ENCODE data around the gene FBXW11. TPM values are rescaled to one million over a fixed set of nuclear protein-coding genes. Genes with fewer than 3 reads are reported as not detected.
"Not testable (repeated sequence)": the region's sequence is repeated elsewhere in the genome, so short reads cannot be mapped to it uniquely, and the experiment has no call there.

FBXW11 gene
- total RNA-seq, 2 experiments from 2014 or later, result 60.5 to 61.2 TPM

- POLR2A ChIA-PET, result no interaction called here
- CTCF ChIA-PET, result interaction anchor here (1.4 kb wide), 1 partner anchor 116 kb away, joined by 4 read pairs; no protein-coding TSS in a partner anchor
These were observed 23.4 kb upstream of the FBXW11 start for GRCh38 chr5:172029876-172030275.

DNA sequence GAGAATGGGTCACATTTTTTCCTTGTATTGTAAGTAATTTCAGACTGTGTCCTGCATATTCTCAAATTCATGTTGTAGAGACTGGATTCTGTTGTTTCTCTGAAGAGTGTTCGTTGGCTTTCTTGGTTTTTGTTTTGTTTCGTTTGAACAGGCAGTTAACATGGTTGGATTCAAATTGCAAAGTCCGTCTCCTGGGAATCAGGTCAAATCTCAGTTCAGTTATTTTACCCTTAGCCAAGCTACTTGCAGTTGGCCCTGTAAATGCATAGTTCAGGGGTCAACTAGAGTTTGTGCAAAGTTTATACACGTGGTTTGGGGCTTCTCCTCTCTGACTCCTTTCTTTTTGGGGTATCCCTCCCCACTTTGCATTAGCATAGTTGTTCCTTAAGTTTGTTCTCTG is 21.7 kb upstream of the FBXW11 start:
- ChIA-PET CTCF (no interaction called here), POLR2A (no interaction called here)

- POLR2A ChIA-PET, result not testable (repeated sequence)
These were observed 13.8 kb upstream of the FBXW11 start for GRCh38 chr5:172020110-172020786.

DNA sequence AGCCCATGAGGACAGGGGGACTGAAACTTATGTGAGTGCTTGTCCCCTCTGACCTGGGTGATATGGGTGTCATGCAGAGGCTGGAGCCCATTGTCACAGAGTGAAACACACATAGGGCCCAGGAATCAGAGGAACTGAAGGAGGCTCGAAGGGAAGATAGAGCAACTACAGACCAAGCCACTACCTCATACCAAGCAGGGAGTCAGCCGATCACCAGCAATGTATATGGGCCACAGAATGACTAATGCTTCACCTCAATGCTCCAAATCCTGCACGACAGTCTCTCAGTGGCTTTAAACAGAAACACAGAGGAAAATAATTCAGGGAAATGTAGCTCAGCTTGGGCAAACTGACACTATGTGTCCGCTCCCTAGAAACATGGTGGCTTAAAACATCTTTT is 8.9 kb upstream of the FBXW11 start:
- POLR2A ChIA-PET, result no interaction called here
- CTCF ChIA-PET, result no interaction called here

More at GRCh38 chr5:172020110-172020786, 13.8 kb upstream of the FBXW11 start:
- CTCF ChIA-PET, result not testable (repeated sequence)

- CTCF ChIA-PET, result interaction anchor here (0.9 to 1.5 kb wide), 2 partner anchors 26 to 98 kb away, joined by 3 to 5 read pairs; no protein-coding TSS in a partner anchor
- POLR2A ChIA-PET, result no interaction called here
These were observed 3.8 kb upstream of the FBXW11 start for GRCh38 chr5:172010278-172010677.

DNA sequence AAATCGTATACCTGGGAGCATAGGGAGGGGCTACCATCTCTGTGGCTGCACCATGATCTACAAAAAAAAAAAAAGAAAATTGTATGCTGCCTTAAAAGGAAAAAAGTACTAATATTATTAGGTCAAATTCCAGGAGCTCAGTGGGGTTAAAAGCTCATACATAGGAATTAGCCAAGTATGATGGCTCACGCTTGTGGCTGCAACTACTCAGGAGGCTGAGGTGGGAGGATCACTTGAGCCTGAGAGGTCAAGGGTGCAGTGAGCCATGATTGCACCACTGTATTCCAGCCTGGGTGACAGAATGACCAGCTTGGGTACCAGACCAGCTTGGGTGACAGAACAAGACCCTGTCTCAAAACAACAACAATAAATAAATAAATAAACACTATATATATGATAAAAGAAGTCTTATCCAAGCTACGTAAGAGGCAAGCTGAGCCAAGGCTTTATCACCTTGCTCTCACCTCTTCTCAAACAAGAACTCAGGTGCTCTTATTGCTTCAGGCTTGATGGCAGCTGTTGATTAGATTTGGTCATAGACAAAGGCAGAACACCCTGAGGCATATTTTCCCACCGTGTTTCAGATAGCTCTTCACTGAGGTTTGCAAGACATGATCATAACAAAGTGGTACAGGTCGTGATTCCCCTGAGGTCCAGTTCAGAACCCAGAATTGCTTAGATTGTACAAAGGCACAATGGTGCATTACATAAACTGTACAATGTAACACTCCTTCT is 3.3 kb upstream of the FBXW11 start:
- CTCF ChIA-PET, result interaction anchor here (0.9 to 1.5 kb wide), 2 partner anchors 26 to 97 kb away, joined by 3 to 5 read pairs; no protein-coding TSS in a partner anchor
- POLR2A ChIA-PET, result interaction anchor here (0.5 kb wide), 1 partner anchor 33 kb away, joined by 7 read pairs; no protein-coding TSS in a partner anchor

- POLR2A ChIA-PET, result no interaction called here
- CTCF ChIA-PET, result interaction anchor here (1.1 to 1.5 kb wide), 2 partner anchors 13 to 96 kb away, joined by 3 to 5 read pairs; no protein-coding TSS in a partner anchor
These were observed 2.3 kb upstream of the FBXW11 start for GRCh38 chr5:172008689-172009141.

DNA sequence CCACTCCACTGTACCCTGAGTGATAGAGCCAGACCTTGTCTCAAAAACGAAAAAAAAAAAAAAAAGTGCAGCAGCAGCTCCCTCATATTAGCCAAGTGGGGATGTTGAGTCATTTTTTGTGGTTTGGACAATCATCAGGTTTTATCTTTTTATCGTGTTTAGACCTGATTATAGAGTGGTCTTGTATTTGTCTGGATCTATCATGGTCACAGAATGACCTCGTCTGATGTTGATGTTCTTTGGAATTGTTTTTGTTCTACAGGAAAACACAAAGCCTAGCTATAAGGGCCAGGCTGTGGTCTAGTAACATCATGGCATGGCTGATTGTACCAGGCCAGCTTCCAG is 1.6 kb upstream of the FBXW11 start:
- POLR2A ChIA-PET, result interaction anchor here (0.6 to 1.8 kb wide), 5 partner anchors 14 to 609 kb away, joined by 3 to 8 read pairs (median 5); no protein-coding TSS in a partner anchor
- CTCF ChIA-PET, result interaction anchor here (1.1 to 3.9 kb wide), 4 partner anchors 13 to 97 kb away, joined by 3 to 22 read pairs (median 8); no protein-coding TSS in a partner anchor

GRCh38 chr5:172007175-172008110 is 1.0 kb upstream of the FBXW11 start:
- CTCF ChIA-PET, result interaction anchor here (0.5 to 3.9 kb wide), 12 partner anchors 12 to 100 kb away, joined by 3 to 22 read pairs (median 4); no protein-coding TSS in a partner anchor
- POLR2A ChIA-PET, result interaction anchor here (0.8 to 1.9 kb wide), 8 partner anchors 14 to 619 kb away, joined by 3 to 8 read pairs (median 5); no protein-coding TSS in a partner anchor

- ChIA-PET CTCF (interaction anchor here (0.6 to 3.9 kb wide), 7 partner anchors 15 to 64 kb away, joined by 3 to 22 read pairs (median 3); no protein-coding TSS in a partner anchor), POLR2A (interaction anchor here (0.7 to 1.9 kb wide), 7 partner anchors 16 to 617 kb away, joined by 3 to 8 read pairs (median 3); no protein-coding TSS in a partner anchor)
These were observed 624 bp downstream of the FBXW11 start for GRCh38 chr5:172005708-172006320.

- ChIA-PET CTCF (interaction anchor here (1.9 to 3.9 kb wide), 2 partner anchors 44 to 183 kb away, joined by 5 to 22 read pairs; partner anchors contain the start of gene STK10), POLR2A (interaction anchor here (0.6 to 1.1 kb wide), 2 partner anchors 20 to 172 kb away, joined by 5 to 8 read pairs; no protein-coding TSS in a partner anchor)
These were observed 1.6 kb downstream of the FBXW11 start for GRCh38 chr5:172004824-172005237.

GRCh38 chr5:172003746-172004145 is 2.7 kb downstream of the FBXW11 start:
- POLR2A ChIA-PET, result interaction anchor here (1.0 kb wide), 1 partner anchor 42 kb away, joined by 3 read pairs; no protein-coding TSS in a partner anchor
- CTCF ChIA-PET, result interaction anchor here (0.6 to 1.9 kb wide), 2 partner anchors 92 to 184 kb away, joined by 3 to 5 read pairs; partner anchors contain the start of gene STK10

DNA sequence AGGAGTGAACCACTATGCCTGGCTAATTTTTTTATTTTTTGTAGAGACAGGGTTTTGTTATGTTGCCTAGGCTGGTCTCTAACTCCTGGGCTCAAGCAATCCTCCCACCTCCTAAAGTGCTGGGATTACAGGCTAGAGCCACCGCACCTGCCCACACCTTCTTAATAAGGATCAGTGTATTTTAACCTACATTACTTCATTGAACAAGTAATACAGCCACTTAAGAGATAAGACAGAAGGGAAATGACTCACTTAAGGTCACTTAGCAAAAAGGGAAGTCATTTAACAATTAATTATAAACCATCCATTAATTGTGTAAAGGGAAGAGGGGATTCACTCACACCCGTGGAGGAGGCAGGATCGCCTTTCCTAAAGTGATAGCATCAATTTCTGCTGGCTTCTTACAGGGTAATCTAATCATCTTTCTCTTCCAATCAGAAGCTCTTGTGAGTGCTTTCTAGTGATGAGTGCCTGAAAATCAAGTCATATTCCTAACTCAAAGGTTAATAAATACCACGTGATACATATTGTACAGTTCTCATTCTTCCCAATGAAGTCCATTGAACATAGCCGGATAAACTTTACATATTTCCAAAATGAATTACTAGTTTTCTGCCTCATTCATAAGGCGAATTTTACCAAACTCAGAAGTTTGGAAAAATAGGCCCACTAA is 3.5 kb downstream of the FBXW11 start:
- ChIA-PET CTCF (no interaction called here), POLR2A (interaction anchor here (1.0 kb wide), 1 partner anchor 42 kb away, joined by 3 read pairs; no protein-coding TSS in a partner anchor)

DNA sequence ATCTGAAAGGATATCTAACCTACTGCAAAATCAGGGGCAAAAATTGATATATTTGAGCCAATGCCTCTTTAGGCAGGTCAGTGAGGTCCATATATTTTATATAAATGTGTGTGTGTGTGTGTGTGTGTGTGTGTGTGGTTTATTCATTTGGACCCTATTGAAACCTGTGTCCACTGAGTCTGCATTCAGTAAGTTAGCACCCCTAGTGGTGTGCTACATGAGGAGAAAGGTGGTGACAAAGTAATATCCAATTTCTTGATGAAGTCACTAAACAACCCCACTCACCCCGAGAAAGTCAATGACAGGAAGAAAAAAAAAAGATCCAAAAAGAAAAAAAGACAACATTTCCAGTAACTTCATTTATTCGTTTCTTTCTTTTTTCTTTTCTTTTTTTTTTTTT is 4.1 kb downstream of the FBXW11 start:
- CTCF ChIA-PET, result interaction anchor here (0.7 to 1.0 kb wide), 2 partner anchors 10 to 88 kb away, joined by 3 read pairs; no protein-coding TSS in a partner anchor
- POLR2A ChIA-PET, result no interaction called here

DNA sequence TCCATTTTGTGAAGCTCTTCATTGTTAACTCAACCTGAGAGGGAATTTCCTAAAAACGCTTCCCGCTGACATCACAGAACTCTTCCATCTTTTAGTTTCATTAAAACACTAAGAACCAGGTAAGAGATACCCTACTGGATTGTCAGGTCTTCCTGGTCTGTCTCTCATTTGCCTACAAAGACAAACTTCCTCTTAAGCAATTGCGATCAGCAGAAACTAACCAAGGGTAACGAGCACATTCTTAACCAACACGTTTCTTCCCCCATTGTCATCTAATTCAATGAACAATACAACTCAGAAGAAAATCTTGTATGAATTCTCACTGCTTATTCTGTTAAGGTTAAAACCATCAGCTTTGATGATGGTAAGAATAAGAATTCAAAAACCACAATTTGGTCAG is 6.6 kb downstream of the FBXW11 start:
- ChIA-PET POLR2A (no interaction called here), CTCF (interaction anchor here (0.6 kb wide), 1 partner anchor 183 kb away, joined by 3 read pairs; no protein-coding TSS in a partner anchor)

DNA sequence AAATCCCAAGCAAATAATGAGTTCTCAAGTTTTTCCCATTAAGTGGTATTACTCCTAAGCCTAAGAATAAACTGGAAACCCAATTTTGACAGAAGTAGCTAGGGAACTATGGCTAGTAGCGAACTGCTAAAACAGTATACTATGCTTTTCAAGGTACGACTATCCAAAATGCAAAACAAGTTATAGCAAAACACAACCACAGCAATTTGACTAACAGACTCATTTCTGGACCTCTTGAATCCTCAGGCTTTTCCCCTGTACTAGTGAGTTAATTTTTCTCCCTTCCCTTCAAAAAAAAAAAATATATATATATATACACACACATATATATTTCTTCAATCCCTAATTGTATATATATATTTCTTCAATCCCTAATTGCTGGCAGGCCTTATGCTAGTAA is 7.3 kb downstream of the FBXW11 start:
- POLR2A ChIA-PET, result no interaction called here
- CTCF ChIA-PET, result interaction anchor here (0.6 to 0.7 kb wide), 2 partner anchors 58 to 183 kb away, joined by 3 read pairs; no protein-coding TSS in a partner anchor

GRCh38 chr5:171997011-171997410 is 9.4 kb downstream of the FBXW11 start:
- POLR2A ChIA-PET, result no interaction called here
- CTCF ChIA-PET, result no interaction called here

Measured in activated CD8-positive, alpha-beta memory T cell treated with anti-CD3 and anti-CD28 coated beads for 36 hours (primary cell).